HEK293 (cell line): ENCODE results near the gene TMEM238.
A peak's percentile ranks its signal among the peaks of the same experiment; 100 is the strongest.

Experiments used
- GLIS2 ChIP-seq: fragments of 450-650 bp; formaldehyde crosslinking; IDR thresholded peaks from 2 replicates; pipeline ENCODE4 v1.5.1; 2016; ENCODE audit warnings: missing biosample characterization, missing genetic modification characterization
- KLF1 ChIP-seq: fragments of 450-650 bp; formaldehyde crosslinking; IDR thresholded peaks from 2 replicates; pipeline ENCODE4 v1.5.1; 2016; ENCODE audit warnings: missing biosample characterization, missing genetic modification characterization
- MEIS1 ChIP-seq: sonication (generic); formaldehyde crosslinking; IDR thresholded peaks from 2 replicates; pipeline ENCODE4 v1.8.1; 2022; ENCODE audit warnings: missing genetic modification reagents, mild to moderate bottlenecking, borderline replicate concordance
- PATZ1 ChIP-seq: fragments of 450-650 bp; formaldehyde crosslinking; IDR thresholded peaks from 2 replicates; pipeline ENCODE4 v1.5.1; 2016; ENCODE audit warnings: missing biosample characterization, missing genetic modification characterization
- REST ChIP-seq: fragments of 450-650 bp; formaldehyde crosslinking; IDR thresholded peaks from 2 replicates; pipeline ENCODE4 v1.5.1; 2016; ENCODE audit warnings: missing biosample characterization, missing genetic modification characterization
- SP2 ChIP-seq: fragments of 450-650 bp; formaldehyde crosslinking; IDR thresholded peaks from 2 replicates; pipeline ENCODE4 v1.5.1; 2016; ENCODE audit warnings: missing biosample characterization, missing genetic modification characterization
- ZFP41 ChIP-seq: fragments of 450-650 bp; formaldehyde crosslinking; IDR thresholded peaks from 2 replicates; pipeline ENCODE4 v1.5.1; 2016; ENCODE audit warnings: missing biosample characterization, missing genetic modification characterization, borderline replicate concordance
- ZFP69B ChIP-seq: fragments of 450-650 bp; formaldehyde crosslinking; IDR thresholded peaks from 2 replicates; pipeline ENCODE4 v1.5.1; 2016; ENCODE audit warnings: missing biosample characterization, missing genetic modification characterization
- ZNF19 ChIP-seq: fragments of 450-650 bp; formaldehyde crosslinking; IDR thresholded peaks from 2 replicates; pipeline ENCODE4; 2016; ENCODE audit warnings: missing biosample characterization, missing genetic modification characterization, low read depth
- ZNF214 ChIP-seq: fragments of 450-650 bp; formaldehyde crosslinking; IDR thresholded peaks from 2 replicates; pipeline ENCODE4 v1.5.1; 2017; ENCODE audit warnings: missing biosample characterization, mild to moderate bottlenecking, missing genetic modification characterization, borderline replicate concordance
- ZNF292 ChIP-seq: fragments of 450-650 bp; formaldehyde crosslinking; IDR thresholded peaks from 2 replicates; pipeline ENCODE4 v1.5.1; 2016; ENCODE audit warnings: low read depth, missing biosample characterization, missing genetic modification characterization, borderline replicate concordance
- ZNF324 ChIP-seq: fragments of 450-650 bp; formaldehyde crosslinking; IDR thresholded peaks from 2 replicates; pipeline ENCODE4 v1.5.1; 2016; ENCODE audit warnings: missing biosample characterization, missing genetic modification characterization
- ZNF473 ChIP-seq: fragments of 450-650 bp; formaldehyde crosslinking; IDR thresholded peaks from 2 replicates; pipeline ENCODE4 v1.5.1; 2017; ENCODE audit warnings: missing biosample characterization, missing genetic modification characterization
- ZNF529 ChIP-seq: fragments of 450-650 bp; formaldehyde crosslinking; IDR thresholded peaks from 2 replicates; pipeline ENCODE4 v1.5.1; 2017; ENCODE audit warnings: missing genetic modification characterization, missing biosample characterization; ENCODE audit not compliant: insufficient replicate concordance
- ZNF549 ChIP-seq: fragments of 450-650 bp; IDR thresholded peaks from 2 replicates; pipeline ENCODE4 v1.5.1; 2018; ENCODE audit warnings: missing biosample characterization, missing genetic modification characterization, mild to moderate bottlenecking, inconsistent platforms, moderate library complexity
- ZNF558 ChIP-seq: fragments of 450-650 bp; formaldehyde crosslinking; IDR thresholded peaks from 2 replicates; pipeline ENCODE4 v1.5.1; 2016; ENCODE audit warnings: missing biosample characterization, missing genetic modification characterization
- ZNF560 ChIP-seq: fragments of 450-650 bp; formaldehyde crosslinking; IDR thresholded peaks from 2 replicates; pipeline ENCODE4 v1.5.1; 2017; ENCODE audit warnings: missing biosample characterization, missing genetic modification characterization, borderline replicate concordance
- ZNF76 ChIP-seq: fragments of 450-650 bp; formaldehyde crosslinking; IDR thresholded peaks from 2 replicates; pipeline ENCODE4; 2016; ENCODE audit warnings: low read depth, missing biosample characterization, missing genetic modification characterization, borderline replicate concordance
- ZNF768 ChIP-seq: fragments of 450-650 bp; formaldehyde crosslinking; IDR thresholded peaks from 2 replicates; pipeline ENCODE4 v1.5.1; 2018; ENCODE audit warnings: missing biosample characterization, mild to moderate bottlenecking, missing genetic modification characterization
- TF ChIP-seq, protein P1 (sequence below): fragments of 450-650 bp; formaldehyde crosslinking; IDR thresholded peaks from 2 replicates; pipeline ENCODE4 v1.5.1; 2016; ENCODE audit warnings: missing biosample characterization, missing genetic modification characterization
- TF ChIP-seq, protein P2 (sequence below): fragments of 450-650 bp; formaldehyde crosslinking; IDR thresholded peaks from 2 replicates; pipeline ENCODE4 v1.5.1; 2016; ENCODE audit warnings: missing biosample characterization, missing genetic modification characterization
- TF ChIP-seq, protein P3 (sequence below): fragments of 450-650 bp; formaldehyde crosslinking; IDR thresholded peaks from 2 replicates; pipeline ENCODE4 v1.5.1; 2016; ENCODE audit warnings: missing biosample characterization, missing genetic modification characterization, low read depth

The TMEM238 gene

DNA sequence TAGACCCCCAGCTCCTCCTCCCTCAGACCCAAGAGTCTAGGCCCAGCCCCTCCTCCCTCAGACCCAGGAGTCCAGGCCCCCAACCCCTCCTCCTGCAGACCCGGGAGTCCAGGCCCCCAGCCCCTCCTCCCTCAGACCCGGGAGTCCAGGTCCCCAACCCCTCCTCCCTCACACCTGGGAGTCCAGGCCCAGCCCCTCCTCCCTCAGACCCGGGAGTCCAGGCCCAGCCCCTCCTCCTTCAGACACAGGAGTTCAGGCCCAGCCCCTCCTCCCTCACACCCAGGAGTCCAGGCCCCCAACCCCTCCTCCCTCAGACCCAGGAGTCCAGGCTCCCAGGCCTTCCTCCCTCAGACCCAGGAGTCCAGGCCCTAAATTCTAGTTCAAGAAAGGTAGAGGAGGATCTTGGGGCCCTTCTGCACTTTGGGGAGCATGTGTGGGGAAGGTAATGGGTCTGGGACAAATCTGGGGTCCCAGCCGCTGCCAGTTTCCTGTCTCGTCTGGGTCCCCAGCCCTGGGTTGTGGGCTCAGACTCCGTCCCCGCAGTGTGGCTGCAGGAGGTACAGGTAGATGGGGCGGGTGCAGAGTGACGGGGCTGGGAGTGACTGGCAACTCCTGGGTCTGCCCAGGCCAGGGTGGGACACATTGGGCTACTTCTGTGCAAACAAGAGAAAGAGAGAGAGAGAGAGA lies 10.6 kb downstream of the TMEM238 start (continued):
- TF ChIP-seq PATZ1 (tag by site-specific recombination) (no peak), ZNF529 (tag by site-specific recombination) (no peak), ZNF76 (tag by site-specific recombination) (no peak), ZFP69B (no peak), ZNF560 (tag by site-specific recombination) (no peak), ZNF292 (tag by site-specific recombination) (no peak), ZNF214 (tag by site-specific recombination) (no peak), ZNF549 (tag by site-specific recombination) (no peak), ZNF473 (no peak), KLF1 (tag by site-specific recombination) (peak; percentile 26; the same call in 1 of the 2 replicates), ZFP41 (tag by site-specific recombination) (no peak), MEIS1 (CRISPR knock-in tag) (no peak), ZNF324 (tag by site-specific recombination) (no peak), ZNF19 (tag by site-specific recombination) (no peak), ZNF768 (no peak), REST (tag by site-specific recombination) (no peak), ZNF558 (tag by site-specific recombination) (no peak), GLIS2 (tag by site-specific recombination) (no peak), SP2 (peak; percentile 38; the same call in 1 of the 2 replicates)
- TF ChIP-seq, protein P1, sequence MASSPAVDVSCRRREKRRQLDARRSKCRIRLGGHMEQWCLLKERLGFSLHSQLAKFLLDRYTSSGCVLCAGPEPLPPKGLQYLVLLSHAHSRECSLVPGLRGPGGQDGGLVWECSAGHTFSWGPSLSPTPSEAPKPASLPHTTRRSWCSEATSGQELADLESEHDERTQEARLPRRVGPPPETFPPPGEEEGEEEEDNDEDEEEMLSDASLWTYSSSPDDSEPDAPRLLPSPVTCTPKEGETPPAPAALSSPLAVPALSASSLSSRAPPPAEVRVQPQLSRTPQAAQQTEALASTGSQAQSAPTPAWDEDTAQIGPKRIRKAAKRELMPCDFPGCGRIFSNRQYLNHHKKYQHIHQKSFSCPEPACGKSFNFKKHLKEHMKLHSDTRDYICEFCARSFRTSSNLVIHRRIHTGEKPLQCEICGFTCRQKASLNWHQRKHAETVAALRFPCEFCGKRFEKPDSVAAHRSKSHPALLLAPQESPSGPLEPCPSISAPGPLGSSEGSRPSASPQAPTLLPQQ (tag by site-specific recombination) = no peak
- TF ChIP-seq, protein P2, sequence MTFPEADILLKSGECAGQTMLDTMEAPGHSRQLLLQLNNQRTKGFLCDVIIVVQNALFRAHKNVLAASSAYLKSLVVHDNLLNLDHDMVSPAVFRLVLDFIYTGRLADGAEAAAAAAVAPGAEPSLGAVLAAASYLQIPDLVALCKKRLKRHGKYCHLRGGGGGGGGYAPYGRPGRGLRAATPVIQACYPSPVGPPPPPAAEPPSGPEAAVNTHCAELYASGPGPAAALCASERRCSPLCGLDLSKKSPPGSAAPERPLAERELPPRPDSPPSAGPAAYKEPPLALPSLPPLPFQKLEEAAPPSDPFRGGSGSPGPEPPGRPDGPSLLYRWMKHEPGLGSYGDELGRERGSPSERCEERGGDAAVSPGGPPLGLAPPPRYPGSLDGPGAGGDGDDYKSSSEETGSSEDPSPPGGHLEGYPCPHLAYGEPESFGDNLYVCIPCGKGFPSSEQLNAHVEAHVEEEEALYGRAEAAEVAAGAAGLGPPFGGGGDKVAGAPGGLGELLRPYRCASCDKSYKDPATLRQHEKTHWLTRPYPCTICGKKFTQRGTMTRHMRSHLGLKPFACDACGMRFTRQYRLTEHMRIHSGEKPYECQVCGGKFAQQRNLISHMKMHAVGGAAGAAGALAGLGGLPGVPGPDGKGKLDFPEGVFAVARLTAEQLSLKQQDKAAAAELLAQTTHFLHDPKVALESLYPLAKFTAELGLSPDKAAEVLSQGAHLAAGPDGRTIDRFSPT (tag by site-specific recombination) = peak; percentile 40; the same call in 1 of the 2 replicates
- TF ChIP-seq, protein P3, sequence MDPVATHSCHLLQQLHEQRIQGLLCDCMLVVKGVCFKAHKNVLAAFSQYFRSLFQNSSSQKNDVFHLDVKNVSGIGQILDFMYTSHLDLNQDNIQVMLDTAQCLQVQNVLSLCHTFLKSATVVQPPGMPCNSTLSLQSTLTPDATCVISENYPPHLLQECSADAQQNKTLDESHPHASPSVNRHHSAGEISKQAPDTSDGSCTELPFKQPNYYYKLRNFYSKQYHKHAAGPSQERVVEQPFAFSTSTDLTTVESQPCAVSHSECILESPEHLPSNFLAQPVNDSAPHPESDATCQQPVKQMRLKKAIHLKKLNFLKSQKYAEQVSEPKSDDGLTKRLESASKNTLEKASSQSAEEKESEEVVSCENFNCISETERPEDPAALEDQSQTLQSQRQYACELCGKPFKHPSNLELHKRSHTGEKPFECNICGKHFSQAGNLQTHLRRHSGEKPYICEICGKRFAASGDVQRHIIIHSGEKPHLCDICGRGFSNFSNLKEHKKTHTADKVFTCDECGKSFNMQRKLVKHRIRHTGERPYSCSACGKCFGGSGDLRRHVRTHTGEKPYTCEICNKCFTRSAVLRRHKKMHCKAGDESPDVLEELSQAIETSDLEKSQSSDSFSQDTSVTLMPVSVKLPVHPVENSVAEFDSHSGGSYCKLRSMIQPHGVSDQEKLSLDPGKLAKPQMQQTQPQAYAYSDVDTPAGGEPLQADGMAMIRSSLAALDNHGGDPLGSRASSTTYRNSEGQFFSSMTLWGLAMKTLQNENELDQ (tag by site-specific recombination) = no peak
